Neural cell (in vitro differentiated cells): ENCODE results near the gene CAMK2B.

Experiments used
- EZH2 ChIP-seq: fragments of 200-600, 300-800 bp; shearing (Covaris generic), sonication (generic); IDR thresholded peaks from 2 replicates; pipeline ENCODE4 v1.6.1; 2014; ENCODE audit warnings: antibody characterized with exemption, low read length, borderline replicate concordance, mild to moderate bottlenecking; ENCODE audit not compliant: insufficient read depth, poor library complexity, severe bottlenecking
- MXI1 ChIP-seq: fragments of 450-650 bp; conservative IDR thresholded peaks from 2 replicates; pipeline ENCODE4 v1.6.1; 2014; ENCODE audit warnings: antibody characterized with exemption, mild to moderate bottlenecking; ENCODE audit not compliant: poor library complexity, severe bottlenecking
- RAD21 ChIP-seq: fragments of 450-650 bp; conservative IDR thresholded peaks from 2 replicates; pipeline ENCODE4 v1.6.1; 2014; ENCODE audit warnings: antibody characterized with exemption, mild to moderate bottlenecking, moderate library complexity
- SMC3 ChIP-seq: fragments of 450-650 bp; conservative IDR thresholded peaks from 2 replicates; pipeline ENCODE4 v1.6.1; 2014; ENCODE audit warnings: antibody characterized with exemption, mild to moderate bottlenecking, moderate library complexity; ENCODE audit not compliant: poor library complexity
- TAF1 ChIP-seq: IDR thresholded peaks from 2 replicates; pipeline ENCODE4 v1.6.1; 2012; ENCODE audit warnings: low read depth
- TF ChIP-seq, protein P1 (sequence below): fragments of 450-650 bp; IDR thresholded peaks from 2 replicates; pipeline ENCODE4 v1.5.1; 2014; ENCODE audit warnings: antibody characterized with exemption, mild to moderate bottlenecking, moderate library complexity; ENCODE audit not compliant: poor library complexity, severe bottlenecking
- TF ChIP-seq, protein P2 (sequence below): IDR thresholded peaks from 2 replicates; pipeline ENCODE4 v1.6.1; 2012; ENCODE audit warnings: borderline replicate concordance

DNA sequence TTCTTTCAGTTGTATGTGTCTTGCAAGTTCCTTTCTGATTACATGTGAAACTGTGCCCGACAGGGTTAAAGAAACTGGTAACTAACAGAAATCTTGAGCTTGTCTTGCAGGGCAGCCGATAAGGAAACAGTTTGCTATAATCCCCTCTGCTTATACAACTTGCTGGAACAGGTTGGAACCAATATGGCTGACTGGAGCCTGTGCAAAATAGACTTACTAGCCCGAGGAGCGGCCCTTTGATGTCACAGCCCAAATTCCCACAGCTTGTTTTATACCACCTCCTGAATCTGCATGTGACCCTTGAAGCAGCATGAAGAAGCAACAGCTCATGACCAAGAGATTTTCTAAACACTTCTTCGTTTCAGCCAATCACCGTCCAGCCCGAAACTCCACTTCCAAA lies 127.9 kb downstream of the CAMK2B start:
- TF ChIP-seq, protein P1, sequence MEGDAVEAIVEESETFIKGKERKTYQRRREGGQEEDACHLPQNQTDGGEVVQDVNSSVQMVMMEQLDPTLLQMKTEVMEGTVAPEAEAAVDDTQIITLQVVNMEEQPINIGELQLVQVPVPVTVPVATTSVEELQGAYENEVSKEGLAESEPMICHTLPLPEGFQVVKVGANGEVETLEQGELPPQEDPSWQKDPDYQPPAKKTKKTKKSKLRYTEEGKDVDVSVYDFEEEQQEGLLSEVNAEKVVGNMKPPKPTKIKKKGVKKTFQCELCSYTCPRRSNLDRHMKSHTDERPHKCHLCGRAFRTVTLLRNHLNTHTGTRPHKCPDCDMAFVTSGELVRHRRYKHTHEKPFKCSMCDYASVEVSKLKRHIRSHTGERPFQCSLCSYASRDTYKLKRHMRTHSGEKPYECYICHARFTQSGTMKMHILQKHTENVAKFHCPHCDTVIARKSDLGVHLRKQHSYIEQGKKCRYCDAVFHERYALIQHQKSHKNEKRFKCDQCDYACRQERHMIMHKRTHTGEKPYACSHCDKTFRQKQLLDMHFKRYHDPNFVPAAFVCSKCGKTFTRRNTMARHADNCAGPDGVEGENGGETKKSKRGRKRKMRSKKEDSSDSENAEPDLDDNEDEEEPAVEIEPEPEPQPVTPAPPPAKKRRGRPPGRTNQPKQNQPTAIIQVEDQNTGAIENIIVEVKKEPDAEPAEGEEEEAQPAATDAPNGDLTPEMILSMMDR: no peak
- TF ChIP-seq, protein P2, sequence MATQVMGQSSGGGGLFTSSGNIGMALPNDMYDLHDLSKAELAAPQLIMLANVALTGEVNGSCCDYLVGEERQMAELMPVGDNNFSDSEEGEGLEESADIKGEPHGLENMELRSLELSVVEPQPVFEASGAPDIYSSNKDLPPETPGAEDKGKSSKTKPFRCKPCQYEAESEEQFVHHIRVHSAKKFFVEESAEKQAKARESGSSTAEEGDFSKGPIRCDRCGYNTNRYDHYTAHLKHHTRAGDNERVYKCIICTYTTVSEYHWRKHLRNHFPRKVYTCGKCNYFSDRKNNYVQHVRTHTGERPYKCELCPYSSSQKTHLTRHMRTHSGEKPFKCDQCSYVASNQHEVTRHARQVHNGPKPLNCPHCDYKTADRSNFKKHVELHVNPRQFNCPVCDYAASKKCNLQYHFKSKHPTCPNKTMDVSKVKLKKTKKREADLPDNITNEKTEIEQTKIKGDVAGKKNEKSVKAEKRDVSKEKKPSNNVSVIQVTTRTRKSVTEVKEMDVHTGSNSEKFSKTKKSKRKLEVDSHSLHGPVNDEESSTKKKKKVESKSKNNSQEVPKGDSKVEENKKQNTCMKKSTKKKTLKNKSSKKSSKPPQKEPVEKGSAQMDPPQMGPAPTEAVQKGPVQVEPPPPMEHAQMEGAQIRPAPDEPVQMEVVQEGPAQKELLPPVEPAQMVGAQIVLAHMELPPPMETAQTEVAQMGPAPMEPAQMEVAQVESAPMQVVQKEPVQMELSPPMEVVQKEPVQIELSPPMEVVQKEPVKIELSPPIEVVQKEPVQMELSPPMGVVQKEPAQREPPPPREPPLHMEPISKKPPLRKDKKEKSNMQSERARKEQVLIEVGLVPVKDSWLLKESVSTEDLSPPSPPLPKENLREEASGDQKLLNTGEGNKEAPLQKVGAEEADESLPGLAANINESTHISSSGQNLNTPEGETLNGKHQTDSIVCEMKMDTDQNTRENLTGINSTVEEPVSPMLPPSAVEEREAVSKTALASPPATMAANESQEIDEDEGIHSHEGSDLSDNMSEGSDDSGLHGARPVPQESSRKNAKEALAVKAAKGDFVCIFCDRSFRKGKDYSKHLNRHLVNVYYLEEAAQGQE: no peak
- TF ChIP-seq TAF1 (no peak), MXI1 (no peak), RAD21 (no peak), EZH2 (no peak), SMC3 (no peak)
